Retinal pigment epithelial cell (primary cell): ENCODE data around the gene YTHDF2.
"Not testable (repeated sequence)": the region's sequence is repeated elsewhere in the genome, so short reads cannot be mapped to it uniquely, and the experiment has no call there.

Source experiments
- DNase-seq: peaks from one replicate; pipeline ENCODE4 v3.0.0-alpha.2; 2010; ENCODE audit warnings: low read depth
- H3K4me3 ChIP-seq: 2 replicates; pipeline ENCODE4 v1.5.1; 2011; ENCODE audit warnings: mild to moderate bottlenecking, low read length, control low read depth, moderate library complexity
- CTCF ChIP-seq: conservative IDR thresholded peaks from 2 replicates; pipeline ENCODE4 v1.5.1; 2011; ENCODE audit warnings: low read depth, low read length, control low read depth, inconsistent platforms

The YTHDF2 gene

GRCh38 chr1:28792644-28793121 lies 55.9 kb downstream of the YTHDF2 start:
- no peak overlapping the region for H3K4me3 ChIP-seq
- DNase-seq, result no peak
- TF ChIP-seq CTCF, result no peak

- H3K4me3 ChIP-seq, DNase-seq: not testable (repeated sequence)
Measured at GRCh38 chr1:28794582-28794981, 57.8 kb downstream of the YTHDF2 start.

GRCh38 chr1:28796352-28797211 lies 59.8 kb downstream of the YTHDF2 start:
- no peak for DNase-seq
- TF ChIP-seq CTCF, result no peak

GRCh38 chr1:28800324-28800723 lies 63.6 kb downstream of the YTHDF2 start:
- no peak overlapping the region for H3K4me3 ChIP-seq
- TF ChIP-seq CTCF, result no peak
- DNase-seq, result no peak

More at GRCh38 chr1:28796352-28797211, 59.8 kb downstream of the YTHDF2 start:
- H3K4me3 ChIP-seq, result no peak overlapping the region

GRCh38 chr1:28801461-28801860 lies 64.7 kb downstream of the YTHDF2 start:
- H3K4me3 ChIP-seq, result no peak overlapping the region
- DNase-seq, result no peak

GRCh38 chr1:28803051-28803450 lies 66.3 kb downstream of the YTHDF2 start:
- no peak for DNase-seq
- TF ChIP-seq CTCF, result no peak
- H3K4me3 ChIP-seq, result no peak overlapping the region

More at GRCh38 chr1:28801461-28801860, 64.7 kb downstream of the YTHDF2 start:
- no peak for TF ChIP-seq CTCF

GRCh38 chr1:28803662-28804061 lies 66.9 kb downstream of the YTHDF2 start:
- no peak for TF ChIP-seq CTCF
- DNase-seq, result no peak
- no peak overlapping the region for H3K4me3 ChIP-seq
